ENCODE measurements around the gene SULF2. TPM values are rescaled to one million over a fixed set of nuclear protein-coding genes. Genes with fewer than 3 reads are reported as not detected.

The SULF2 gene
- total and polyA plus RNA-seq, 2 of the 13 experiments (the other 11 are each of a cell fraction or from before 2014, with no cell fraction given), result 7.2 to 50.9 TPM

DNA sequence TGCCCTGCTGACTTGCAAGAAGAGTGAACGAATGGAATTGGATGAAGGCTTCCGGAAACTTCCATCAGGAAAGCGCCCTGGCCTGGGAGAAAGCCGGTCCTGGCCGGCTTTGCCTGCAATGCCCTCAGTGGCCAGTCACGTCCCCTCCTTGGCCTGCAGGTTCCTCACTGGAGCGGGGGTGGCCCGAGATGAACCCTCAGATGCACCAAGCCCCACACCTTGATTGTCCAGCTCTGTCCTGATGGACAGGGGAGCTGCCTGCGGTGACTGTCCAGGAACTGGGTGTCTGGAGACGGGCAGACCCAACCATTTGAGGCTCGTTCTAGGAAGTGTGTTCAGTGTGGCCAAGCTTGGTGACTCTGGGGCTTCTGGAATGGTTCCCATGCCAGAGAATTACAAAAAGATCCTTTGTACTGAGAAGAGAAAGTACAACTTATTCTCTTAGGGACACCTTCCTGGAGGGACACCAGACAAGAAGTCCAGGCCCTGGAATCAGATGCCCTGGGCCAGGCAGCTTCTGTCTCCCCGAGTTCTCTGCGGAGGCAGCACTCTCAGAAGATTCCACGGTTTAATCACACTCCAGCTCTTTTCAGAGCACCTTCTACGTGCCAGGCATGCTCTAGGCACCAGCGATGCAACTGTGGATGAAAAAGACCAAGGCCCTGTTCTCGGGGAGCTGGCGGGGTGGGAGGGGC lies 17.1 kb upstream of the SULF2 start:
- Histone ChIP-seq H3K27ac (ENCODE audit: extremely low read length, insufficient read depth, low read length) (no peak overlapping the region), H4K20me1 (ENCODE audit: insufficient read depth, low read length) (no peaks in the 10 kb centered on the region), H3K36me3 (replicated peaks in 1 of 2; ENCODE audit: control insufficient read depth in 1 of 2, insufficient read depth in 2 of 2, low read length in 2 of 2) (no peaks in the 10 kb centered on the region), H3K4me3 (replicated peaks in 1 of 3; ENCODE audit: insufficient read depth in 1 of 3, low read depth in 2 of 3, low read length in 3 of 3) (no peak overlapping the region), H3K9ac (ENCODE audit: insufficient read depth, low read depth, low read length) (no peak overlapping the region), H3K4me2 (ENCODE audit: low read depth, low read length) (no peak overlapping the region), H3K27me3 (ENCODE audit: control insufficient read depth in 1 of 2, insufficient read depth in 2 of 2, low read length in 2 of 2) (peaks cover 13 to 55% of the 10 kb centered on the region in 2 experiments), H3K79me2 (ENCODE audit: insufficient read depth, low read length) (no peaks in the 10 kb centered on the region), H3K4me1 (ENCODE audit: insufficient read depth, low read length) (no peaks in the 10 kb centered on the region), H2AFZ (ENCODE audit: low read length) (no peak overlapping the region), H3K9me3 (ENCODE audit: low read length) (no peaks in the 10 kb centered on the region)
- ChIA-PET POLR2A (no interaction called here), CTCF (ENCODE audit: low intra/inter-chr PET ratio, low total read pairs) (no interaction called here)
- DNase-seq (ENCODE audit: low spot score) (no peak), FAIRE-seq (no peak), ATAC-seq (peak; percentile 25; the same call in 1 of the 3 replicates)
- no TSS peak for BruUV-seq (replicated peaks)
- in situ Hi-C loops (cut with HindIII; ENCODE audit: extremely low pct_ligation_motif_present, low pct_unique_long_range_greater_than_20kb), result no loop called here
- 41% methylated on average over 18 of the region's 18 CpGs for WGBS (ENCODE audit: low lambda C conversion rate)
- intact Hi-C loops (cut with micrococcal nuclease; ENCODE audit: unreplicated experiment), result no loop called here
- no peak for TF ChIP-seq HMGA1 (CRISPR knock-in tag; conservative IDR thresholded peaks at IDR 0.05)
- no peak for TF ChIP-seq ARNT2 (CRISPR knock-in tag; IDR thresholded peaks at IDR 0.05; ENCODE audit: low read depth)
- TF ChIP-seq ZNF143 (CRISPR knock-in tag; IDR thresholded peaks at IDR 0.05), result no peak
- TF ChIP-seq ZSCAN21 (CRISPR knock-in tag; IDR thresholded peaks at IDR 0.05; ENCODE audit: borderline replicate concordance), result no peak
- no peak for TF ChIP-seq NKX3-1 (CRISPR knock-in tag; IDR thresholded peaks at IDR 0.05)
- TF ChIP-seq, protein P1, sequence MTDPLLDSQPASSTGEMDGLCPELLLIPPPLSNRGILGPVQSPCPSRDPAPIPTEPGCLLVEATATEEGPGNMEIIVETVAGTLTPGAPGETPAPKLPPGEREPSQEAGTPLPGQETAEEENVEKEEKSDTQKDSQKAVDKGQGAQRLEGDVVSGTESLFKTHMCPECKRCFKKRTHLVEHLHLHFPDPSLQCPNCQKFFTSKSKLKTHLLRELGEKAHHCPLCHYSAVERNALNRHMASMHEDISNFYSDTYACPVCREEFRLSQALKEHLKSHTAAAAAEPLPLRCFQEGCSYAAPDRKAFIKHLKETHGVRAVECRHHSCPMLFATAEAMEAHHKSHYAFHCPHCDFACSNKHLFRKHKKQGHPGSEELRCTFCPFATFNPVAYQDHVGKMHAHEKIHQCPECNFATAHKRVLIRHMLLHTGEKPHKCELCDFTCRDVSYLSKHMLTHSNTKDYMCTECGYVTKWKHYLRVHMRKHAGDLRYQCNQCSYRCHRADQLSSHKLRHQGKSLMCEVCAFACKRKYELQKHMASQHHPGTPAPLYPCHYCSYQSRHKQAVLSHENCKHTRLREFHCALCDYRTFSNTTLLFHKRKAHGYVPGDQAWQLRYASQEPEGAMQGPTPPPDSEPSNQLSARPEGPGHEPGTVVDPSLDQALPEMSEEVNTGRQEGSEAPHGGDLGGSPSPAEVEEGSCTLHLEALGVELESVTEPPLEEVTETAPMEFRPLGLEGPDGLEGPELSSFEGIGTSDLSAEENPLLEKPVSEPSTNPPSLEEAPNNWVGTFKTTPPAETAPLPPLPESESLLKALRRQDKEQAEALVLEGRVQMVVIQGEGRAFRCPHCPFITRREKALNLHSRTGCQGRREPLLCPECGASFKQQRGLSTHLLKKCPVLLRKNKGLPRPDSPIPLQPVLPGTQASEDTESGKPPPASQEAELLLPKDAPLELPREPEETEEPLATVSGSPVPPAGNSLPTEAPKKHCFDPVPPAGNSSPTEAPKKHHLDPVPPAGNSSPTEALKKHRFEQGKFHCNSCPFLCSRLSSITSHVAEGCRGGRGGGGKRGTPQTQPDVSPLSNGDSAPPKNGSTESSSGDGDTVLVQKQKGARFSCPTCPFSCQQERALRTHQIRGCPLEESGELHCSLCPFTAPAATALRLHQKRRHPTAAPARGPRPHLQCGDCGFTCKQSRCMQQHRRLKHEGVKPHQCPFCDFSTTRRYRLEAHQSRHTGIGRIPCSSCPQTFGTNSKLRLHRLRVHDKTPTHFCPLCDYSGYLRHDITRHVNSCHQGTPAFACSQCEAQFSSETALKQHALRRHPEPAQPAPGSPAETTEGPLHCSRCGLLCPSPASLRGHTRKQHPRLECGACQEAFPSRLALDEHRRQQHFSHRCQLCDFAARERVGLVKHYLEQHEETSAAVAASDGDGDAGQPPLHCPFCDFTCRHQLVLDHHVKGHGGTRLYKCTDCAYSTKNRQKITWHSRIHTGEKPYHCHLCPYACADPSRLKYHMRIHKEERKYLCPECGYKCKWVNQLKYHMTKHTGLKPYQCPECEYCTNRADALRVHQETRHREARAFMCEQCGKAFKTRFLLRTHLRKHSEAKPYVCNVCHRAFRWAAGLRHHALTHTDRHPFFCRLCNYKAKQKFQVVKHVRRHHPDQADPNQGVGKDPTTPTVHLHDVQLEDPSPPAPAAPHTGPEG (CRISPR knock-in tag; IDR thresholded peaks at IDR 0.05), result no peak
- no peak for TF ChIP-seq IKZF4 (CRISPR knock-in tag; IDR thresholded peaks at IDR 0.05; ENCODE audit: borderline replicate concordance, low read depth, not compliant biosample characterization)
- TF ChIP-seq DNMT1 (CRISPR knock-in tag; IDR thresholded peaks at IDR 0.05), result no peak
- TF ChIP-seq TBX3 (IDR thresholded peaks at IDR 0.05; ENCODE audit: borderline replicate concordance), result no peak
- TF ChIP-seq SMAD9 (CRISPR knock-in tag; IDR thresholded peaks at IDR 0.05), result no peak
- no peak for TF ChIP-seq NR1H2 (CRISPR knock-in tag; IDR thresholded peaks at IDR 0.05; ENCODE audit: borderline replicate concordance, low read depth)
- TF ChIP-seq ZNF260 (CRISPR knock-in tag; IDR thresholded peaks at IDR 0.05; ENCODE audit: borderline replicate concordance, low read depth), result no peak
- no peak for TF ChIP-seq NFE2 (CRISPR knock-in tag; IDR thresholded peaks at IDR 0.05)
- TF ChIP-seq ZNF816 (CRISPR knock-in tag; IDR thresholded peaks at IDR 0.05; ENCODE audit: borderline replicate concordance), result no peak
- no peak for TF ChIP-seq ZNF629 (CRISPR knock-in tag; conservative IDR thresholded peaks at IDR 0.05)
- no peak for TF ChIP-seq HNF1B (CRISPR knock-in tag; IDR thresholded peaks at IDR 0.05)
- TF ChIP-seq AGO1 (IDR thresholded peaks at IDR 0.05; ENCODE audit: low read depth, low read length, poor library complexity, severe bottlenecking), result no peak

Data from HepG2 (cell line).